ENCODE results near the gene DHX29. TPM values are rescaled to one million over a fixed set of nuclear protein-coding genes. Genes with fewer than 3 reads are reported as not detected.

The DHX29 gene
- total RNA-seq, 1 experiment from 2014 or later = 30.1 TPM

DNA sequence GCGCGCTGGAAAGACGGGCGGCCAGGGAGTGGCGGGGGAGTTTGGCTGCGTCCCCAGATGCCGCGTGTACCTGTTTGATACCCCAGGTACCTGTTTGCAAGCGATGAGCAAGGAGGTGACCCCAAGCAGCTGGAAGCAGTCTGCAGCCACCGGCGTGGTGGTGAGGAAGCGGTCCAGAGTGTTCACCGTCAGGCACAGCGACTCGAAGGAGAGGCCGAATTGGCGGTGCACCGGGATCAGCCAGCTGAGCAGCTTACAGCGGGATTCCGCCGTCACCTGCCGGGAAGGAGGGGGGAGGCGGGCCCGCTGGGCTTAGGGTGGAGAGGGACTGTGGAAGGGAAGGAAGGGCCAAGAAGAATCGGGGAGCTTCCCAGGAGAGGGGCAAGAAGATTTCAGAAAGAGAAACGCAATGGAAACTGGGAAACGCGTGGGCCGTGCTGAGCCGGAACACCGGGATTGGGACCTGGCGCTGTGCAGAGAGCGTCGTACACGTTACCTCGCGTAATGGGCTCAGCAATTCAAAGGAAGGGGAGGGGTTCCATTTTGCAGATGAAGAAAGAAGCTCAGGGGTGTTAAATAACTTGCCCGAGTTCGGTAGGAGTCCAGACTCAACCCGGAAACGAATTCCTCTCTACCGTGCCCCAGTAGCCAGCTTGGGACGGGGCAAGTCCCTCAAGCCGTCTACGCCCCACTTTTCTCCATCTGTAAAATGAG lies 75.1 kb downstream of the DHX29 start:
- ChIA-PET POLR2A (interaction anchor here (0.6 kb wide), 1 partner anchor 75 kb away, joined by 3 read pairs; the partner anchor contains the start of gene DHX29), CTCF (interaction anchor here (0.6 to 1.3 kb wide), 4 partner anchors 42 to 957 kb away, joined by 4 to 16 read pairs (median 6); no protein-coding TSS in a partner anchor)
- intact Hi-C loops (cut with micrococcal nuclease; ENCODE audit: unreplicated experiment) = no loop called here
- Histone ChIP-seq H3K4me3 (ENCODE audit: low read depth in 2 of 2, low read length in 2 of 2) (peak overlapping the region; percentile 60 to 89), H3K27me3 (ENCODE audit: control insufficient read depth, insufficient read depth, low read length) (peaks cover 3% of the 10 kb centered on the region; the same call in 1 of the 2 replicates), H3K36me3 (ENCODE audit: control insufficient read depth, insufficient read depth, low read length) (no peaks in the 10 kb centered on the region; the same call in 1 of the 2 replicates), H3K4me1 (ENCODE audit: control insufficient read depth, insufficient read depth, low read length) (peaks cover 18% of the 10 kb centered on the region), H3K9me3 (ENCODE audit: control insufficient read depth, insufficient read depth, low read depth, low read length) (no peaks in the 10 kb centered on the region), H3K27ac (ENCODE audit: low read length) (peak overlapping the region; percentile 71)
- ATAC-seq = peak; percentile 58
- in situ Hi-C loops (cut with HindIII; ENCODE audit: low pct_unique_long_range_greater_than_20kb, low sequenced_read_pairs) = no loop called here
- TF ChIP-seq SIN3A (IDR thresholded peaks at IDR 0.05; ENCODE audit: borderline replicate concordance, insufficient read depth, low read depth, low read length) (0 out of 2 replicates have a peak, but pooled peaks have one; percentile 21), REST (IDR thresholded peaks at IDR 0.05; ENCODE audit: insufficient read depth in 1 of 2, low read depth in 2 of 2, low read length in 1 of 2) (no peak), CTCF (IDR thresholded peaks at IDR 0.05) (no peak), POLR2AphosphoS5 (IDR thresholded peaks at IDR 0.05; ENCODE audit: low read depth, low read length) (no peak), TCF7L2 (IDR thresholded peaks at IDR 0.05; ENCODE audit: low read depth, low read length) (no peak)
- no peak for DNase-seq (ENCODE audit: low read depth, low spot score)
- no TSS peak for BruUV-seq (replicated peaks)

GRCh38 chr5:55231919-55232270 lies 75.6 kb downstream of the DHX29 start:
- Histone ChIP-seq H3K27ac (ENCODE audit: low read length) (peak overlapping the region; percentile 71), H3K9me3 (ENCODE audit: control insufficient read depth, insufficient read depth, low read depth, low read length) (no peaks in the 10 kb centered on the region), H3K36me3 (ENCODE audit: control insufficient read depth, insufficient read depth, low read length) (no peaks in the 10 kb centered on the region; the same call in 1 of the 2 replicates), H3K4me1 (ENCODE audit: control insufficient read depth, insufficient read depth, low read length) (peaks cover 18% of the 10 kb centered on the region), H3K4me3 (ENCODE audit: low read depth in 2 of 2, low read length in 2 of 2) (peak overlapping the region; percentile 60 to 89), H3K27me3 (ENCODE audit: control insufficient read depth, insufficient read depth, low read length) (peaks cover 3% of the 10 kb centered on the region; the same call in 1 of the 2 replicates)
- TF ChIP-seq CTCF (IDR thresholded peaks at IDR 0.05) (no peak), POLR2AphosphoS5 (IDR thresholded peaks at IDR 0.05; ENCODE audit: low read depth, low read length) (no peak), REST (IDR thresholded peaks at IDR 0.05; ENCODE audit: insufficient read depth in 1 of 2, low read depth in 2 of 2, low read length in 1 of 2) (no peak), TCF7L2 (IDR thresholded peaks at IDR 0.05; ENCODE audit: low read depth, low read length) (no peak), SIN3A (IDR thresholded peaks at IDR 0.05; ENCODE audit: borderline replicate concordance, insufficient read depth, low read depth, low read length) (no peak)
- ATAC-seq = no peak
- intact Hi-C loops (cut with micrococcal nuclease; ENCODE audit: unreplicated experiment) (no loop called here), in situ Hi-C loops (cut with HindIII; ENCODE audit: low pct_unique_long_range_greater_than_20kb, low sequenced_read_pairs) (no loop called here)
- POLR2A ChIA-PET = interaction anchor here (0.6 kb wide), 1 partner anchor 75 kb away, joined by 3 read pairs; the partner anchor contains the start of gene DHX29
- CTCF ChIA-PET = interaction anchor here (0.6 to 1.3 kb wide), 2 partner anchors 60 to 70 kb away, joined by 4 to 7 read pairs; no protein-coding TSS in a partner anchor
- BruUV-seq (replicated peaks) = no TSS peak
- DNase-seq (ENCODE audit: low read depth, low spot score) = no peak

Data from Panc1 (cell line).